IMR-90 (cell line): ENCODE results near the gene CALHM6.

Experiments
- CTCF ChIP-seq: conservative IDR thresholded peaks from 2 replicates; pipeline ENCODE4 v1.5.1; 2012; ENCODE audit warnings: mild to moderate bottlenecking, low read depth, low read length, improper control_type of control experiment
- USF2 ChIP-seq: fragments of 150-350 bp; IDR thresholded peaks from 2 replicates; pipeline ENCODE4 v1.6.1; 2017; ENCODE audit warnings: mild to moderate bottlenecking, antibody characterized with exemption, low read length, low read depth

GRCh38 chr6:116467096-116467495, 5.9 kb downstream of the CALHM6 start:
- TF ChIP-seq CTCF (no peak), USF2 (no peak)
